ACC112 (cell line): Measurements from ENCODE around the gene RASA3.

Experiments
- H2AFZ ChIP-seq: fragments of 200-600 bp; sonication (generic); one replicate; pipeline ENCODE4 v1.6.0; 2017; ENCODE audit warnings: antibody characterized with exemption, low read length; ENCODE audit not compliant: unreplicated experiment
- H3K27ac ChIP-seq: fragments of 200-600 bp; sonication (generic); 2 replicates; pipeline ENCODE4 v1.5.1; 2014; ENCODE audit warnings: low read depth, mild to moderate bottlenecking, antibody characterized with exemption, low read length, moderate library complexity
- H3K27me3 ChIP-seq: fragments of 200-600 bp; sonication (generic); 2 replicates; pipeline ENCODE4 v1.6.1; 2014; ENCODE audit warnings: mild to moderate bottlenecking, antibody characterized with exemption, low read length, moderate library complexity, mixed read lengths; ENCODE audit not compliant: insufficient read depth
- H3K36me3 ChIP-seq: fragments of 200-600 bp; sonication (generic); 2 replicates; pipeline ENCODE4 v1.6.1; 2016; ENCODE audit warnings: mild to moderate bottlenecking, antibody characterized with exemption, low read length, moderate library complexity, mixed read lengths; ENCODE audit not compliant: insufficient read depth
- H3K4me1 ChIP-seq: fragments of 200-600 bp; sonication (generic); one replicate; pipeline ENCODE4 v1.6.1; 2016; ENCODE audit warnings: low read length, mixed read lengths; ENCODE audit not compliant: insufficient read depth, unreplicated experiment, control insufficient read depth
- H3K4me3 ChIP-seq: fragments of 200-600 bp; sonication (generic); 2 replicates; pipeline ENCODE4 v1.5.1; 2014; ENCODE audit warnings: mild to moderate bottlenecking, low read depth, low read length
- H3K79me2 ChIP-seq: fragments of 200-600 bp; sonication (generic); one replicate; pipeline ENCODE4 v1.6.0; 2016; ENCODE audit warnings: low read length; ENCODE audit not compliant: control insufficient read depth, unreplicated experiment, insufficient read depth

Gene RASA3

DNA sequence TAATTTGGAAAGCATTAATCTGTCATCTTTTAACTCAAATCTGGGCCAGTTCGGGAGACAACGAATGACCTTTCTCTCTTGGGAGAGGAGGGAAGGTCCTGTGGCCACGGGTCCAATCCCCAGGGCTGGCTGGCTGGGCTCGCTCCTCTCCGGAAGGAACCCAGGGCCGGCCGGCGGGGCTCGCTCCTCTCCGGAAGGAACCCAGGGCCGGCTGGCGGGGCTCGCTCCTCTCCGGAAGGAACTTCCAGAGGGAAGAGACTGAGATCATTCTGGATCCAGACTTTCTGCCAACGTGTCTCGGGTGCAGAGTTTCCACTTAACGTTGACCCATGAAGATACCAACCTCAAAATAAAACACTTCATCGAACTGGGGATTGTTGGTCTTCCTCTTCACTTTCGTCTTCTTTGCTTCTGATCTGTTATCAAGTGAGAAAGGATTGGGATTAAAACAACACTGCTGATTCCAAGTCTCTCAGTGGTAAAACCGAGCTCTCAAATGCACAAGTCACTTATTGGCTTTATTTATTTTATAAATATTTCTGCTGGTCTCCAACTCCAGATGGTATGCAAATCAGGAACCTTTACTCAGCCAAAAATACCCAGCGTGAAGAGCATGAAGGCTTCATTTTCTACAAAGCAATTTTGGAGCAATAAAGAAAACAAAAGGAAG, 105.2 kb downstream of the RASA3 start:
- H3K36me3 ChIP-seq = peaks cover 19% of the 10 kb centered on the region; the same call in 1 of the 2 replicates
- peaks cover 18% of the 10 kb centered on the region for H3K79me2 ChIP-seq
- H3K27me3 ChIP-seq = no peaks in the 10 kb centered on the region
- no peak overlapping the region for H3K4me3 ChIP-seq
- H3K27ac ChIP-seq = no peak overlapping the region
- no peak overlapping the region for H2AFZ ChIP-seq
- H3K4me1 ChIP-seq = peaks cover 9% of the 10 kb centered on the region

DNA sequence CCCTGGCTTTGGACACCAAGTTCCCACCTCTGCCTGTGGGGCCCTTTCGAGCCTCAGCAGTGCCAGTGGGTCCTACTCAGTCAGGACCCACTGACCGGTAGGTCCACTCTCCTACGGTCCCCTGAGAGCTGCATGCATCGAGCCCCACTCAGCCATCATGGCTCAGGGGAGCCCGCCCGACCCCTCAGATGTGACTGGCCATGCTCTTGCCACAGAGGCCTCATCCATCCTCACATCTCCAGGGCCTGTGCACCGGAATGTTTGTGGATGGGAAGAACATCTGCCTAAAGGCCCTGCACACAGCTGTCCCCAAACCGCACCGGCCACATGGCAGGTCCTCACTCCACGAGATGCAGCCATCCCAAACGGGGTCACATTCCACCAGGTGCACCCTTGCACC, 105.9 kb downstream of the RASA3 start:
- H3K36me3 ChIP-seq = peaks cover 19% of the 10 kb centered on the region; the same call in 1 of the 2 replicates
- H2AFZ ChIP-seq = no peak overlapping the region
- no peak overlapping the region for H3K4me3 ChIP-seq
- H3K27me3 ChIP-seq = no peaks in the 10 kb centered on the region
- H3K4me1 ChIP-seq = peaks cover 2% of the 10 kb centered on the region
- H3K27ac ChIP-seq = no peak overlapping the region
- peaks cover 14% of the 10 kb centered on the region for H3K79me2 ChIP-seq

DNA sequence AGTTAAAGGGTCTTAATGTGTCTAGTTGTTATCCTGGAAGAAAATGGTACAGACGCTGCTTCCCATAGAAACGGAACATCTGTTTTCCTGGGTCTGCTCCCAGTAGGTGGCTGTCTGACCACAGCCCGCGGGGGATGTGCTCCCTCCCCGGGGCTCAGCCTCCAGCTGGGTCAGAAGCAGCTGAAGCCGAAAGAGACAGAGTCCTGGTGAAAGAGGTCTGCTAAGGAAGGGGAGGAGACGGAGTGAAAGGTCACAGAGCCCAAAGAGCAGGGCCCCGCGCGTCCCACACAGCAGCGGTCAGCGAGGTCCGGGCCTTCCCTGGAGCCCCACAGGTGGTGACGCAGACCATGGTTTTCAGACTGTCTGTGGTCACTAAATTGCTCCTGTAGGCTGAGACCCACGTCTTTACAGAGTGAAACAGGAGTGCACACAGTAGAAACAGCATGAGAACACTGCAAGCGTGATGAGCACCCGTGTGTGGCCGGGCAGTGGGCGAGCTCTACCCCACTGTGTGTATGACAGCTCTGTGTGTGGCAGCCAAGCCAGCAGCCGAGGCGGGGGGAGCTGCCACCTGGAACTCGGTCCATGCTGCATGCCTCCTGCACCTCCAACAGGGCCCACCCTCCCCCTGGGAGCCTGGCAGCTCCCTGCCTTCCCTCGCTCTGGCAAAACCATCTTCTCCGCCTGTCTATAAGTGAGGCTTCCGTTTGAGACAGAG, 106.5 kb downstream of the RASA3 start:
- Histone ChIP-seq H2AFZ (no peak overlapping the region), H3K27ac (no peak overlapping the region), H3K4me3 (no peak overlapping the region), H3K4me1 (no peaks in the 10 kb centered on the region), H3K27me3 (no peaks in the 10 kb centered on the region), H3K36me3 (peaks cover 13% of the 10 kb centered on the region; the same call in 1 of the 2 replicates), H3K79me2 (peaks cover 9% of the 10 kb centered on the region)

DNA sequence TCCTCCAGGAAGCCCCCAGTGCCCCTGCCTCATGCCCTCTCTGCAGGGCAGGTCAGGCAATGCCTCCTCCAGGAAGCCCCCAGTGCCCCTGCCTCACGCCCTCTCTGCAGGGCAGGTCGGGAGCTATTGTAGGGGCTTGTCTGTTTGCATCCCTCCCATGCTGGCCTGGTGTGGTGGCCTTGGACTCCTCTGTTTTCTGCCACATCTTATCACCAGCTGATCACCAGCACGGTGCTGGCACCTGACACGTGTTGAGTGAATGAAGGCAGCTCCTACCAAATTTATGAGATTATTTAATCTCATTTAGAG, 107.1 kb downstream of the RASA3 start:
- Histone ChIP-seq H3K27me3 (no peaks in the 10 kb centered on the region), H3K4me3 (no peak overlapping the region), H3K4me1 (no peaks in the 10 kb centered on the region), H2AFZ (no peak overlapping the region), H3K79me2 (peaks cover 9% of the 10 kb centered on the region), H3K36me3 (peaks cover 11% of the 10 kb centered on the region; the same call in 1 of the 2 replicates), H3K27ac (no peak overlapping the region)

DNA sequence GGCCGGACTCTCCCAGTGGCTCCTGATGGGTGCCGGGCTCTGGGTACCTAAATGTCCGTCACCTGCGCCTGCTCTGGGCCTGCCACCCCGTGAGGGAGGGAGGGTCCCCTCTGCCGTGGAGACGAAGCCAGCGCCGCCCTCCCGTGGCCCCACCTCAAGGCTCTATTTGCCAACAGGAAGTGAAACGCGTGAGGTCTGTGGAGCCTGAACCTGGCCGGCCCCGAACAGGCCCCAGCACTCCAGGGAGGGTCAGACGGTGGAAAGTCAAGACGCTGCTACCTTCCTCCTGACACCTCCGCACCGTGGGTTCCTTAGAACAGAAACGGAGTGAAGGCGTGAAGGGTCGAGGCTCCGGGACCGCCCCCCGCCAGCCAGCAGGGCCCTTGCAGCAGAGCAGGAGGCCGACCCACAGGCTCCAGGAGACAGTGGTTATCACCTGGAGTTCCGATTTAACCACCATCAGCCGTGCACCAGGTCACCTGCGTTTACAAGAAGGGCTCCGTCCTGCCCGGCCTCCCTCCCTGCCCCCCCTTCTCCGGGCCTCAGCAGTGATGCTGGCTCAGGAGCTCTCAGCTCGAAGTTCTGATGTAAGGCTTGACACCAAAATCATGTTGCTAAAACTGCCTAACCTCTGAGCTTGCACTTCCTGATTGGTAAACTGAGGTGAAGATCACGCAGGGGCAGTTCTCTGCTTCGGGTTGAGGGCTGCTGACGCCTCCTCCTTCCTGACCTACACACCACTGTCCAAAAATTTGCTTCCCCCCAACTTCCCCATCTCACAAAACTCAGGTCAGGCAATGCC, 107.6 kb downstream of the RASA3 start:
- H3K27ac ChIP-seq = no peak overlapping the region

DNA sequence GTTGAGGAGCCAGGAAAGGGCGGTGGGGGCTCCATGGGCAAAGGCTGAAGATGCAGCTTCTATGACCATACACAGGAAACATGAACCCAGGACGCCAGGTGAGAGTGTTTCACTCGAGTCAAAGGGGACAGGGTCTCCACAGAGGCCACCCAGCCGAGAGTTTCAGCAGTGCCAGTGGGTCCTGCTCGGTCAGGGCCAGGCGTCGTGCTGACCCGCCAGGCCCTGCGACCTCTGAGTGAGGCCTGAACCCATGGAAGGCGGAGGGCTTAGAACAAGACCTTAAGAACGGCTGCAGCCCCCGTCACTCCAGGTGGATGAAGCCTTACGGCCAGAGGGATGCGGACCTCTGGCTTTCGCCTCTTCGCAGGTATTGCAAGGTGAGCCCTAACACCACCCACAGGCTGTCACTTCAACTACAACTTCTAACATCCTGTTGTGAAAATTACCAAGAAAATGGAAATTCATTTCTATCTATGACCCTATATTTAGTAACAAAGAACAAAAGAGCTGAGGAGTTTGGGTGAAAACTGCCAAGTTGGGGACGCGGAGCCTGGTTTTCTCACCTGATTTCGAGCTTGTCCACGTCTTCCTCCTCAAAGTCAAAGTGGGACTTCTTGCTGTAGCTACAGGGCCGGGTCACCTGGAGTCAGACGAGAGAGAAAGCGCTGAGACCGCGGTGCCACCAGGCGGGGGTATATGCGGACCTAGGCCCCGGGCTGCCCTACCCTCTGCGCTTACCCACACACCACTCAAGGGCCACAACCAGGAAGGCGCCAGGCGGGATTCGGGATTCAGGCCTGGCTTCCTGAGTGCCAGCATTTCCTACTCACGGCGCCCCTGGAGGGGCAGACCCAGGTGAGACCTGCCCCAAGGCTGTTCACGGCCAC, 108.5 kb downstream of the RASA3 start:
- Histone ChIP-seq H3K36me3 (peaks cover 11% of the 10 kb centered on the region; the same call in 1 of the 2 replicates), H3K4me3 (no peak overlapping the region), H2AFZ (no peak overlapping the region), H3K27me3 (no peaks in the 10 kb centered on the region), H3K4me1 (no peaks in the 10 kb centered on the region), H3K79me2 (peaks cover 6% of the 10 kb centered on the region), H3K27ac (no peak overlapping the region)

More for the DNA sequence above, 107.6 kb downstream of the RASA3 start:
- no peak overlapping the region for H2AFZ ChIP-seq
- H3K36me3 ChIP-seq = peaks cover 11% of the 10 kb centered on the region; the same call in 1 of the 2 replicates
- peaks cover 6% of the 10 kb centered on the region for H3K79me2 ChIP-seq
- H3K4me3 ChIP-seq = no peak overlapping the region
- H3K4me1 ChIP-seq = no peaks in the 10 kb centered on the region
- no peaks in the 10 kb centered on the region for H3K27me3 ChIP-seq

DNA sequence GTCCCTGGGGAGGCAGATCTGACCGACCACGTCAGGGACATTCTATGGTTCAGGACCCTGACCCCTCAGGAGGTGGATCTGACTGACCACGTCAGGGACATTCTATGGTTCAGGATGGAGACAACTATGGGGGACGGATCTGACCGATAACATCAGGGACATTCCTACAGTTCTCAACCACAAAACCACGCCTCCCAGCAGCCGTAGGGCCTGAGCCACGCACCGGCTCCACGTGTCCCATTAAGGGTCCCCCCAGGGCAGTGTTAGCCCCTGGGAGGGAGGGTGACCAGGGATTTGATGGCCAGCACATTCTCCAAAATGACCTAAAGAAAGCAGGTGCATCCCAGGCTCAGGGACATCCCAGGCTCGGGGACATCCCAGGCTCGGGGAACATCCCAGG, 109.5 kb downstream of the RASA3 start:
- no peaks in the 10 kb centered on the region for H3K4me1 ChIP-seq
- peaks cover 11% of the 10 kb centered on the region; the same call in 1 of the 2 replicates for H3K36me3 ChIP-seq
- H3K79me2 ChIP-seq = peaks cover 3% of the 10 kb centered on the region
- no peaks in the 10 kb centered on the region for H3K27me3 ChIP-seq
- no peak overlapping the region for H3K4me3 ChIP-seq
- no peak overlapping the region for H3K27ac ChIP-seq
- H2AFZ ChIP-seq = no peak overlapping the region

DNA sequence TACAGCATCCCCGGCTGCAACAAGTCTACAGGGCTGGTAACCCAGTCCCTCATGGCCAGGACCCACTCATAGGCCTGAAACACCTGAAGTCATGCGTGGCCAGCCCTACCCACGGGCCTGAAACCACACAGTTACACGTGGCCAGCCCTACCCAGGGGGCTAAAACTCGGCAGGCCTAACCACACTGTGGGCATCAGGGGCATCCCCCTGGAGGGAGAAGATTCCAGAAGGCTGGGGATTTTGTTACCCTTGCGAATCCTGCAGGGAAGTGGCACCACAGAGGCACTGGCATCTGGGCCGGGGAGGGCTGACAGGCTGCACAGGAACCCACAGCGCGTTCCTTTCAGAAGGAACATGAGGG, 110.1 kb downstream of the RASA3 start:
- Histone ChIP-seq H2AFZ (no peak overlapping the region), H3K4me3 (no peak overlapping the region), H3K27me3 (no peaks in the 10 kb centered on the region), H3K27ac (no peak overlapping the region), H3K36me3 (peaks cover 11% of the 10 kb centered on the region; the same call in 1 of the 2 replicates), H3K4me1 (no peaks in the 10 kb centered on the region), H3K79me2 (no peaks in the 10 kb centered on the region)

DNA sequence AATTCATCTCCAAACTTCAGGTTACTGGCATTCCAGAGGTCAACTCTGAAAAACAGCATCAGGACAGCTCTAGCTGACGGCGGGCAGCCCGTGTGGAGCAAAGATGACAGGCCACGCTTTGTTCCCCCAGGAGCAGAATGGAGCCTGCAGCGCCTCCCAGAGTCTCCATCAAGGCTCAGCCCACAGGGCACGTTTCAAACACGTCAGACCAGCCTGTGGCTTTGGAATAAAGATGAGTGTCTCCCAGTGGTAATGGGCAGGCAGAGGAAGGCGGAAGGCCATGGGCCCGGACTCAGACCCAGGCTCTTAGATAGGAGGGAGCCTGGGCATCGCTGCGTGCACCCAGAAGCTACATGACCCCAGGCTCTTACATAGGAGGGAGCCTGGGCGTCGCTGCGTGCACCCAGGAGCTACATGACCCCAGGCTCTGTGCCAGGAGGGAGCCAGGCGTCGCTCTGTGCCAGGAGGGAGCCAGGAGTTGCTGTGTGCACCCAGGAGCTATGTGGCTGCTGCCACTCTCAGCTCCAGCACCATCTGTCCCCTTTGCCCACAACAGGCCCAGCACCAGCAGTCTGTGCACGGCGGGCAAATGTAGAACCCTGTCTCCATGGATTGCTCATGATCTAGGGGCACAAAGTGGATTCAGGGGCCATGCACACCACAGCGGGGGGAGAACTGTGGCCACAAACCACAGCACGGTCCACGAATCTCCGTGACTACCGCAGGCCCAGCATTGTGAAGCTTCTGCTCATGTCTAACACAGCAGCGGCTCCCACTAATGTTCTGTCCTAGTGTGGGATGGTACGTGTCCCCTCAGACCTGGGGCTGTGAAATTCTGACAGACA, 110.7 kb downstream of the RASA3 start:
- Histone ChIP-seq H3K4me1 (peaks cover 3% of the 10 kb centered on the region), H2AFZ (no peak overlapping the region), H3K27me3 (no peaks in the 10 kb centered on the region), H3K27ac (no peak overlapping the region), H3K36me3 (peaks cover 5% of the 10 kb centered on the region; the same call in 1 of the 2 replicates), H3K4me3 (no peak overlapping the region), H3K79me2 (no peaks in the 10 kb centered on the region)
